BE2C (cell line): Measurements from ENCODE around the gene SSTR1.

Source experiments
- DNase-seq: peaks from one replicate; pipeline ENCODE4 v3.0.0-alpha.2; 2020
- H3K27me3 ChIP-seq: fragments of 250-450 bp; sonication (Bioruptor Pico); 2 replicates; pipeline ENCODE4 v1.5.1; 2020; ENCODE audit warnings: mild to moderate bottlenecking
- H3K36me3 ChIP-seq: fragments of 250-450 bp; sonication (Bioruptor Pico); 2 replicates; pipeline ENCODE4 v1.5.1; 2020; ENCODE audit warnings: mild to moderate bottlenecking
- H3K4me1 ChIP-seq: fragments of 250-450 bp; sonication (Bioruptor Pico); 2 replicates; pipeline ENCODE4 v1.5.1; 2020
- H3K4me3 ChIP-seq: 2 replicates; pipeline ENCODE4 v1.5.1; 2011; ENCODE audit warnings: low read depth, low read length
- H3K9me3 ChIP-seq: fragments of 250-450 bp; sonication (Bioruptor Pico); 2 replicates; pipeline ENCODE4 v1.5.1; 2020
- TF ChIP-seq, protein P1 (sequence below): IDR thresholded peaks from 2 replicates; pipeline ENCODE4 v1.5.1; 2012; ENCODE audit warnings: mild to moderate bottlenecking, low read depth, low read length

SSTR1 gene

DNA sequence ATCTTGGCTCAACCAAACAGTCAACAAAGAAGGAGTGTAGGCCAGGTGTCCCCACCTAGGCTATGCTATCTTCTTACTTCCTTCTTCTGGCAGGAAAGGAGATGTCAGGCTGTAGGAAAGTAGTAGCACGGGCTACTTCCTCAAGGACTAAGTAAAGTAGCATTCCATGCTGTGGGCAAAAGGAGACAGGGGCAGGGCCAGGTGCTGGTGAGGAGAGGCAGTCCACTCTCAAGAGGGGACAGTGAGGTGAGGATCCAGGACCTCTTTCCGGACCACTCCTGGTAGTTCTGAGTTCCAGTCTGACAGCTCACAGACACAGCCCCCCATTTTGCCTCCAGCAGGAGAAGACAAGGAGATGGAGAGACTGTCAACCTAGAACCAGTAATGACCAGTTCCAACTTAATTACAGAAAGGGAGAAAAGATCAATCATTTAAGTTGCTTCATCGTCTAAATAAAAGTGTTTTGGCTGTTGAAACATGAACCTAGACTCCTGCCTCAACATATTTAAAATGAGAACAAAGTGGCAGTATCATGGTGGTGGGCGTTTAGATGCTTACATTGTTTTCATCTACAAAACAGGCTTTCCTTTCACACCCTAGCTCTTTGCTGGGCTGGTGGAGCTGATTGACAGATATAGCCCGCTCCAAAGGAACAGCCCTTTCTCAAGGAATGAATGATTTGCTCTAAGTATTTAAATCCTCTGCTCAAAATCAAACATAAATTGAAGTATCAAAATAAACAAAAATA is 5.1 kb upstream of the SSTR1 start:
- H3K27me3 ChIP-seq: no peaks in the 10 kb centered on the region
- H3K4me1 ChIP-seq: peaks cover 10% of the 10 kb centered on the region; the same call in 1 of the 2 replicates
- no peaks in the 10 kb centered on the region for H3K9me3 ChIP-seq
- TF ChIP-seq, protein P1, sequence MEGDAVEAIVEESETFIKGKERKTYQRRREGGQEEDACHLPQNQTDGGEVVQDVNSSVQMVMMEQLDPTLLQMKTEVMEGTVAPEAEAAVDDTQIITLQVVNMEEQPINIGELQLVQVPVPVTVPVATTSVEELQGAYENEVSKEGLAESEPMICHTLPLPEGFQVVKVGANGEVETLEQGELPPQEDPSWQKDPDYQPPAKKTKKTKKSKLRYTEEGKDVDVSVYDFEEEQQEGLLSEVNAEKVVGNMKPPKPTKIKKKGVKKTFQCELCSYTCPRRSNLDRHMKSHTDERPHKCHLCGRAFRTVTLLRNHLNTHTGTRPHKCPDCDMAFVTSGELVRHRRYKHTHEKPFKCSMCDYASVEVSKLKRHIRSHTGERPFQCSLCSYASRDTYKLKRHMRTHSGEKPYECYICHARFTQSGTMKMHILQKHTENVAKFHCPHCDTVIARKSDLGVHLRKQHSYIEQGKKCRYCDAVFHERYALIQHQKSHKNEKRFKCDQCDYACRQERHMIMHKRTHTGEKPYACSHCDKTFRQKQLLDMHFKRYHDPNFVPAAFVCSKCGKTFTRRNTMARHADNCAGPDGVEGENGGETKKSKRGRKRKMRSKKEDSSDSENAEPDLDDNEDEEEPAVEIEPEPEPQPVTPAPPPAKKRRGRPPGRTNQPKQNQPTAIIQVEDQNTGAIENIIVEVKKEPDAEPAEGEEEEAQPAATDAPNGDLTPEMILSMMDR: no peak
- DNase-seq: no peak
- no peak overlapping the region for H3K4me3 ChIP-seq
- no peaks in the 10 kb centered on the region for H3K36me3 ChIP-seq

DNA sequence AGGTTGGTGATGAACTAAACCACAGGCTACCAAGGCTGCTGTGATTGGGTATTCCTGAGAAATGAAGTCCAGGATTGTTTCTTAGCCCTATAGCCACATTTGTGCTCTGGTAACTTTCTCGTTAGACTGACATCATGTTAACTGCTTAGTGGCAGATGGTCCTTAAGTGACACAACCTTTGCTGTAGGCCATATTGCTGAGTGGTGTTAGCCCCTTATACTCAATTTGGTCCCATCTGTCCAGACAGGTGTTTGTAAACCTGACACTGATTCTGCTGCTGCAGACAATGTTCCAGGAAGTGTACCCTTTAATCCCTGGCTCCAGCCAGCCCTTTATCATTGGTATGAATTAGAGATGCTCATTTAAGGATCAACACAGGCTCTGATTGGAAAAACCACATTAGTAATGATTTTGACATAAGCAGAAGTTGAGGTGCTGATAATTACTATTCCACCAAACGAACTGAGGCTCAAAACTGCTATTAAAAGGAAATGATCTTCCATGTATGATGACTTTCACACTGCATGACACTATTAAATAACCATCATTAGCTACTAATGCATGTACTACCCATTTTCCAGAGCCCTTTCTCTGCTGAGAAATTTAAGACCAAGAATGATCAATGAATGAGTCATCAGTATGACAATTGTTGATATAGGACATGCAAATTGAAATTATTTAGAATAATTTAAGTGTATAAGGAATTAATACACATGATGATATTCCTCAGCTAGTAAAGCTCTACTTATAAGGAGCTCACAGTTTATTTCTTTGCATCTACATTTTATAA is 3.6 kb upstream of the SSTR1 start:
- no peak for DNase-seq
- peaks cover 6% of the 10 kb centered on the region; the same call in 1 of the 2 replicates for H3K4me1 ChIP-seq
- TF ChIP-seq, protein P1: no peak
- no peak overlapping the region for H3K4me3 ChIP-seq
- no peaks in the 10 kb centered on the region for H3K27me3 ChIP-seq
- H3K36me3 ChIP-seq: no peaks in the 10 kb centered on the region
- no peaks in the 10 kb centered on the region for H3K9me3 ChIP-seq

DNA sequence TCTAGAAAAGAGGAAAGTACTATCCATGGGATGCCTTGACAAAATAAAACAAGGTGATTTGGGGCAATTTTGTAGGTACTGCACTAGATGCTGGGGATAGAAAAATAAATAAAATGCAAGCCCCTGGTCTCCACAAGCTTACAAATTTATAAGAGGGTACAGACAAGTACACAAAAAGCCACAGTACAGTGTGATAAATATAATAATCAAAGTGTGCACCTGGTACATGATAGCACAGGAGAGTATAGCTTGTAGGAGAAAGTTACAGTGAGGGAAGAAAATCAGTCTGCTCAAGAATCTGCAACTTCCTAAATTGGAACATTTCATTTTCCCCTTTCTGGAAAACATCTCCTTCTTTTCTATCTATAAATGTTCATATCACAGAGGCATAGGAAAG is 3.0 kb upstream of the SSTR1 start:
- H3K36me3 ChIP-seq: no peaks in the 10 kb centered on the region
- H3K4me3 ChIP-seq: no peak overlapping the region
- TF ChIP-seq, protein P1: no peak
- H3K9me3 ChIP-seq: peaks cover 3% of the 10 kb centered on the region; the same call in 1 of the 2 replicates
- H3K27me3 ChIP-seq: no peaks in the 10 kb centered on the region
- peaks cover 6% of the 10 kb centered on the region; the same call in 1 of the 2 replicates for H3K4me1 ChIP-seq
- DNase-seq: no peak

DNA sequence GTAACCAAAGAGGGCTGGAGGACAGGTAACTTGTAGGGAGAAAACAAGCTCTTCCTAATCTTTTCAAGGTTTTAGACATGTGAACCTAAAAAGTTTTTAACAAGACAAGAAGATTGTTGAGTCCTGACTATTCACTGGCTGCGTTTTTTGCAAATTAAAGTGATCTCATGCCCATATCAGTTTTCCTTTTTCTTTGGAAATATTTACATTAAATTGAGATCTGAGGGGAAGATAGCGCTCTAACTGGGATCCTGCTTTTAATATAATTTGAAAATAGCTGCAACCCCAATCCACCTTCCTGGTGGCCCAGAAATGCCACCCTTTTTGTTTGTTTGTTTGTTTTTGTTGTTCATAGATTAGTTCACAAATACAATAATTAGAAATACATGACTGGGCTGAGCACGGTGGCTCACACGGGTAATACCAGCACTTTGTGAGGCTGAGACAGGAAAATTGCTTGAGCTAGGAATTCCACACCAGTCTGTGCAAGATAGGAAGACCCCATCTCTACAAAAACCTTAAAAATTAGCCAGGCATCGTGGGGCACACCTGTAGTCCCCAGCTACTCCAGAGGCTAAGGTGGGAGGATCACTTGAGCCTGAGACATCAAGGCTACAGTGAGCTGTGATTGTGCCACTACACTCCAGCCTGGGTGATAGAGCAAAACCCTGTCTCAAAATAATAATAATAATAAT is 2.4 kb upstream of the SSTR1 start:
- TF ChIP-seq, protein P1: no peak
- H3K36me3 ChIP-seq: no peaks in the 10 kb centered on the region
- no peak overlapping the region for H3K4me3 ChIP-seq
- no peak for DNase-seq
- H3K4me1 ChIP-seq: peaks cover 6% of the 10 kb centered on the region; the same call in 1 of the 2 replicates
- H3K9me3 ChIP-seq: peaks cover 5% of the 10 kb centered on the region; the same call in 1 of the 2 replicates
- H3K27me3 ChIP-seq: no peaks in the 10 kb centered on the region

DNA sequence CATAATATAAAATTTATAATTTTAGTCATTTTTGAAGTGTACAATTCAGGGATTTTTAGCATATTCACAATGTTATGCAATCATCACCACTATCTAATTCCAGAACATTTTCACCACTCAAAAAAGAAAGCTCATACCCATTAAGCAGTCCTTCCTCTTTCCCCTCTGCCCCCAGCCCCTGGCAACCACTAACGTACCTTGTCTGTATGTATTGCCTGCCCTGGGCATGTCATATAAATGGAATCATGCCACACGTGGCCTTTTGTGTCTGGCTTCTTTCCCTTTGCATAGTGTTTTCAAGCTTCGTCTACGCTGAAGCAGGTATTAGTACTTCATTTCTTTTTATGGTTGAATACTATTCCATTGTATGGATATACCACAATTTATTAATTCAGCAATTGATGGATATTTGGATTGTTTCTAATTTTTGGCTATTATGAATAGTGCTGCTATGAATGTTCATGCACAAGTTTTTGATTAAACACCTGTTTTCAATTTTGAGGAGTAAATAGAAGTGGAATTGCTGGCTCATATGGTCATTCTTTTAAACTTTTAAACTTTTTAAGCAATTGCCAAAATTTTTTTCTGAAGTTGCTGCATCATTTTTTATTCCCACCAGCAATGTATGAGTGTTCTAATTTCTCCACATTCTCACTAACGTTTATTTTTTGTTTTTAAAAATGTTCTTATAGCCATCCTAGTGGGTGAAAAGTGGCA is 1.6 kb upstream of the SSTR1 start:
- no peak for DNase-seq
- H3K4me3 ChIP-seq: no peak overlapping the region
- H3K4me1 ChIP-seq: peaks cover 3% of the 10 kb centered on the region; the same call in 1 of the 2 replicates
- no peaks in the 10 kb centered on the region for H3K27me3 ChIP-seq
- H3K36me3 ChIP-seq: no peaks in the 10 kb centered on the region
- H3K9me3 ChIP-seq: peaks cover 5% of the 10 kb centered on the region; the same call in 1 of the 2 replicates
- TF ChIP-seq, protein P1: no peak
